Muscle layer of duodenum (tissue), 2 donors: ENCODE measurements around the gene PDE4A.
A peak's percentile ranks its signal among the peaks of the same experiment; 100 is the strongest.
"Not testable (repeated sequence)": the region's sequence is repeated elsewhere in the genome, so short reads cannot be mapped to it uniquely, and the experiment has no call there.

ENCODE experiments used
- H3K27ac ChIP-seq: one replicate; pipeline ENCODE4 v1.7.0; 2013; ENCODE audit warnings: mild to moderate bottlenecking, low read length
- H3K27me3 ChIP-seq: one replicate; pipeline ENCODE4 v1.7.0; 2013; ENCODE audit warnings: low read depth, mild to moderate bottlenecking, control low read depth, low read length
- H3K36me3 ChIP-seq, 2 donors: one replicate each; pipeline ENCODE4 v1.7.0; 2013; ENCODE audit warnings: low read length in 2 of 2, control low read depth in 1 of 2, mild to moderate bottlenecking in 1 of 2; ENCODE audit not compliant: insufficient read depth in 2 of 2, control insufficient read depth in 1 of 2
- H3K4me1 ChIP-seq, 2 donors: one replicate each; pipeline ENCODE4 v1.7.0; 2013; ENCODE audit warnings: low read length in 2 of 2, mild to moderate bottlenecking in 2 of 2, control low read depth in 1 of 2, moderate library complexity in 1 of 2; ENCODE audit not compliant: insufficient read depth in 2 of 2, control insufficient read depth in 1 of 2
- H3K4me3 ChIP-seq, 2 donors: one replicate each; pipeline ENCODE4 v1.7.0; 2013; ENCODE audit warnings: low read length in 2 of 2, low read depth in 1 of 2, mild to moderate bottlenecking in 1 of 2
- H3K9me3 ChIP-seq, 2 donors: one replicate each; pipeline ENCODE4 v1.7.0; 2013; ENCODE audit warnings: low read length in 2 of 2, control low read depth in 1 of 2, mild to moderate bottlenecking in 1 of 2; ENCODE audit not compliant: control insufficient read depth in 1 of 2
- donor health status: healthy.

The PDE4A gene

GRCh38 chr19:10420444-10421239 is at the start of gene PDE4A:
TSS of gene PDE4A (plus strand) at chr19:10420538. CDS start at chr19:10420765, 227 bp downstream.
- peak within 1 kb of the TSS in 1 of 2 donors; percentile 41 for H3K4me3 ChIP-seq

GRCh38 chr19:10372690-10373089 is 47.6 kb upstream of the PDE4A start:
- Histone ChIP-seq H3K4me3 (no peak overlapping the region), H3K4me1 (no peaks in the 10 kb centered on the region), H3K9me3 (no peaks in the 10 kb centered on the region), H3K27me3 (no peaks in the 10 kb centered on the region), H3K36me3 (peaks cover 15 to 28% of the 10 kb centered on the region in 2 donors), H3K27ac (no peak overlapping the region)

More at GRCh38 chr19:10420444-10421239, at the start of gene PDE4A:
- Histone ChIP-seq H3K27me3 (peaks cover 54% of the 10 kb centered on the region), H3K36me3 (no peaks in the 10 kb centered on the region), H3K27ac (no peak within 1 kb of the TSS), H3K4me1 (peaks cover 3 to 49% of the 10 kb centered on the region in 2 donors), H3K9me3 (no peaks in the 10 kb centered on the region)

- no peaks in the 10 kb centered on the region for H3K9me3 ChIP-seq
- peaks cover 5 to 22% of the 10 kb centered on the region in 2 donors for H3K36me3 ChIP-seq
These were observed 45.4 kb upstream of the PDE4A start for GRCh38 chr19:10374931-10375330.

GRCh38 chr19:10377140-10377640 is 43.1 kb upstream of the PDE4A start:
- H3K9me3 ChIP-seq = not testable (repeated sequence)

More at GRCh38 chr19:10374931-10375330, 45.4 kb upstream of the PDE4A start:
- no peak overlapping the region for H3K4me3 ChIP-seq
- H3K27me3 ChIP-seq = no peaks in the 10 kb centered on the region
- H3K4me1 ChIP-seq = peaks cover 5% of the 10 kb centered on the region in 2 donors
- no peak overlapping the region for H3K27ac ChIP-seq

GRCh38 chr19:10378124-10378523 is 42.2 kb upstream of the PDE4A start:
- Histone ChIP-seq H3K4me1 (peaks cover 9 to 11% of the 10 kb centered on the region in 2 donors), H3K27ac (no peak overlapping the region), H3K9me3 (no peaks in the 10 kb centered on the region), H3K36me3 (peaks cover 5 to 19% of the 10 kb centered on the region in 2 donors), H3K4me3 (no peak overlapping the region), H3K27me3 (no peaks in the 10 kb centered on the region)

More at GRCh38 chr19:10377140-10377640, 43.1 kb upstream of the PDE4A start:
- Histone ChIP-seq H3K4me1 (peaks cover 9 to 11% of the 10 kb centered on the region in 2 donors), H3K36me3 (peaks cover 5 to 19% of the 10 kb centered on the region in 2 donors)
- H3K27me3 ChIP-seq, H3K27ac ChIP-seq, H3K4me3 ChIP-seq: not testable (repeated sequence)

GRCh38 chr19:10379880-10380312 is 40.4 kb upstream of the PDE4A start:
- Histone ChIP-seq H3K27me3 (no peaks in the 10 kb centered on the region), H3K4me3 (peak overlapping the region; percentile 93), H3K36me3 (peaks cover 5 to 16% of the 10 kb centered on the region in 2 donors), H3K4me1 (peaks cover 9 to 11% of the 10 kb centered on the region in 2 donors), H3K27ac (peak overlapping the region; percentile 85), H3K9me3 (no peaks in the 10 kb centered on the region)

GRCh38 chr19:10380313-10381102 is 39.8 kb upstream of the PDE4A start, which contains the start of gene TYK2:
TSS of gene TYK2 (minus strand) at chr19:10380572. CDS start at chr19:10378406, 2,166 bp downstream.
- Histone ChIP-seq H3K36me3 (peaks cover 5 to 12% of the 10 kb centered on the region in 2 donors), H3K27ac (peak within 1 kb of the TSS; percentile 85), H3K27me3 (no peaks in the 10 kb centered on the region), H3K4me1 (peaks cover 9 to 11% of the 10 kb centered on the region in 2 donors), H3K4me3 (peak within 1 kb of the TSS; percentile 93), H3K9me3 (no peaks in the 10 kb centered on the region)

- H3K4me1 ChIP-seq = peaks cover 9 to 11% of the 10 kb centered on the region in 2 donors
- H3K27me3 ChIP-seq, H3K36me3 ChIP-seq, H3K27ac ChIP-seq, H3K9me3 ChIP-seq, H3K4me3 ChIP-seq: not testable (repeated sequence)
These were observed 37.2 kb upstream of the PDE4A start for GRCh38 chr19:10383223-10383499.

GRCh38 chr19:10384580-10384979 is 35.8 kb upstream of the PDE4A start:
- H3K4me1 ChIP-seq = peaks cover 7 to 16% of the 10 kb centered on the region in 2 donors
- no peaks in the 10 kb centered on the region for H3K9me3 ChIP-seq
- no peaks in the 10 kb centered on the region for H3K27me3 ChIP-seq
- no peak overlapping the region for H3K4me3 ChIP-seq
- no peak overlapping the region for H3K27ac ChIP-seq
- no peaks in the 10 kb centered on the region for H3K36me3 ChIP-seq

GRCh38 chr19:10388957-10389356 is 31.4 kb upstream of the PDE4A start:
- Histone ChIP-seq H3K4me3 (no peak overlapping the region), H3K9me3 (no peaks in the 10 kb centered on the region), H3K27ac (no peak overlapping the region), H3K36me3 (peaks cover 11 to 28% of the 10 kb centered on the region in 2 donors), H3K27me3 (no peaks in the 10 kb centered on the region), H3K4me1 (peaks cover 0 to 7% of the 10 kb centered on the region in 2 donors)

GRCh38 chr19:10389863-10390262 is 30.5 kb upstream of the PDE4A start:
- Histone ChIP-seq H3K36me3 (peaks cover 11 to 34% of the 10 kb centered on the region in 2 donors), H3K27ac (no peak overlapping the region), H3K9me3 (no peaks in the 10 kb centered on the region)

More at GRCh38 chr19:10389863-10390262, 30.5 kb upstream of the PDE4A start:
- Histone ChIP-seq H3K4me1 (peaks cover 0 to 7% of the 10 kb centered on the region in 2 donors), H3K4me3 (no peak overlapping the region), H3K27me3 (no peaks in the 10 kb centered on the region)
